ENCODE data around the gene NFASC.

NFASC gene

GRCh38 chr1:205009670-205010069, 139.0 kb downstream of the NFASC start:
- no peak for DNase-seq (ENCODE audit: low spot score)

GRCh38 chr1:205012391-205013140, 141.9 kb downstream of the NFASC start:
- DNase-seq (ENCODE audit: low spot score), result no peak

GRCh38 chr1:205013683-205014367, 143.2 kb downstream of the NFASC start:
- DNase-seq (ENCODE audit: low spot score), result no peak

GRCh38 chr1:205014783-205015182, 144.1 kb downstream of the NFASC start:
- DNase-seq (ENCODE audit: low spot score), result no peak

- DNase-seq (ENCODE audit: low spot score), result no peak
These were observed 144.6 kb downstream of the NFASC start for GRCh38 chr1:205015241-205015640.

- no peak for DNase-seq (ENCODE audit: low spot score)
These were observed 145.4 kb downstream of the NFASC start for GRCh38 chr1:205016075-205016474.

GRCh38 chr1:205016584-205016983, 145.9 kb downstream of the NFASC start:
- DNase-seq (ENCODE audit: low spot score), result no peak

GRCh38 chr1:205017001-205017400, 146.3 kb downstream of the NFASC start:
- DNase-seq (ENCODE audit: low spot score), result no peak

GRCh38 chr1:205017766-205018165, 147.1 kb downstream of the NFASC start:
- no peak for DNase-seq (ENCODE audit: low spot score)

GRCh38 chr1:205018381-205018780, 147.7 kb downstream of the NFASC start:
- DNase-seq (ENCODE audit: low spot score), result no peak

GRCh38 chr1:205020466-205020865, 149.8 kb downstream of the NFASC start:
- DNase-seq (ENCODE audit: low spot score), result no peak

GRCh38 chr1:205024679-205025078, 154.0 kb downstream of the NFASC start:
- DNase-seq (ENCODE audit: low spot score), result no peak

GRCh38 chr1:205025239-205025638, 154.6 kb downstream of the NFASC start:
- DNase-seq (ENCODE audit: low spot score), result no peak

- DNase-seq (ENCODE audit: low spot score), result no peak
These were observed 155.5 kb downstream of the NFASC start for GRCh38 chr1:205026181-205026580.

GRCh38 chr1:205028390-205028789, 157.7 kb downstream of the NFASC start:
- DNase-seq (ENCODE audit: low spot score), result no peak

- no peak for DNase-seq (ENCODE audit: low spot score)
These were observed 158.3 kb downstream of the NFASC start for GRCh38 chr1:205028924-205029323.

- DNase-seq (ENCODE audit: low spot score), result no peak
These were observed 159.6 kb downstream of the NFASC start for GRCh38 chr1:205030241-205030640.

- no peak for DNase-seq (ENCODE audit: low spot score)
These were observed 160.2 kb downstream of the NFASC start for GRCh38 chr1:205030896-205031295.

GRCh38 chr1:205032508-205032907, 161.8 kb downstream of the NFASC start:
- no peak for DNase-seq (ENCODE audit: low spot score)

- DNase-seq (ENCODE audit: low spot score), result no peak
These were observed 166.9 kb downstream of the NFASC start for GRCh38 chr1:205037539-205037938.

- DNase-seq (ENCODE audit: low spot score), result no peak
These were observed 167.6 kb downstream of the NFASC start for GRCh38 chr1:205038132-205038786.

GRCh38 chr1:205041001-205041715, 170.5 kb downstream of the NFASC start:
- DNase-seq (ENCODE audit: low spot score), result no peak

All from HuH-7 (cell line).